Brain microvascular endothelial cell (primary cell): Measurements from ENCODE around the gene ADK.
"Not testable (repeated sequence)": the region's sequence is repeated elsewhere in the genome, so short reads cannot be mapped to it uniquely, and the experiment has no call there.

Experiments used
- DNase-seq: peaks from one replicate; pipeline ENCODE4 v3.0.0-alpha.2; 2020
- H3K27ac ChIP-seq: fragments of 250-450 bp; sonication (Bioruptor Pico); 2 replicates; pipeline ENCODE4 v1.5.1; 2020; ENCODE audit warnings: mild to moderate bottlenecking, moderate library complexity
- H3K27me3 ChIP-seq: fragments of 250-450 bp; sonication (Bioruptor Pico); replicated peaks from 2 replicates; pipeline ENCODE4 v1.5.1; 2020; ENCODE audit warnings: mild to moderate bottlenecking
- H3K36me3 ChIP-seq: fragments of 250-450 bp; sonication (Bioruptor Pico); replicated peaks from 2 replicates; pipeline ENCODE4 v1.5.1; 2020; ENCODE audit warnings: mild to moderate bottlenecking
- H3K4me3 ChIP-seq: 2 replicates; pipeline ENCODE4 v1.5.1; 2011; ENCODE audit warnings: low read depth, mild to moderate bottlenecking, control low read depth, low read length, moderate library complexity
- CTCF ChIP-seq: IDR thresholded peaks from 2 replicates; pipeline ENCODE4 v1.5.1; 2011; ENCODE audit warnings: low read depth, mild to moderate bottlenecking, moderate library complexity, low read length, control low read depth, inconsistent platforms; ENCODE audit errors: missing control alignments
- in situ Hi-C: cut with HindIII; loops from 2 replicates; pipeline ENCODE4 v1.10.0; 2017; ENCODE audit warnings: low sequenced_read_pairs, low pct_ligation_motif_present

The ADK gene

GRCh38 chr10:74177140-74177677 is 26.2 kb downstream of the ADK start:
- Histone ChIP-seq H3K4me3 (peak overlapping the region; percentile 96), H3K27ac (peak overlapping the region; percentile 81), H3K27me3 (no peaks in the 10 kb centered on the region), H3K36me3 (no peaks in the 10 kb centered on the region)
- in situ Hi-C loops = no loop called here
- TF ChIP-seq CTCF = no peak
- peak; percentile 22 for DNase-seq

- in situ Hi-C loops = no loop called here
- H3K27ac ChIP-seq = no peak overlapping the region
- no peak overlapping the region for H3K4me3 ChIP-seq
- H3K27me3 ChIP-seq = no peaks in the 10 kb centered on the region
- no peaks in the 10 kb centered on the region for H3K36me3 ChIP-seq
- DNase-seq = no peak
- TF ChIP-seq CTCF = no peak
Observed at GRCh38 chr10:74178042-74178791, 27.2 kb downstream of the ADK start.

DNA sequence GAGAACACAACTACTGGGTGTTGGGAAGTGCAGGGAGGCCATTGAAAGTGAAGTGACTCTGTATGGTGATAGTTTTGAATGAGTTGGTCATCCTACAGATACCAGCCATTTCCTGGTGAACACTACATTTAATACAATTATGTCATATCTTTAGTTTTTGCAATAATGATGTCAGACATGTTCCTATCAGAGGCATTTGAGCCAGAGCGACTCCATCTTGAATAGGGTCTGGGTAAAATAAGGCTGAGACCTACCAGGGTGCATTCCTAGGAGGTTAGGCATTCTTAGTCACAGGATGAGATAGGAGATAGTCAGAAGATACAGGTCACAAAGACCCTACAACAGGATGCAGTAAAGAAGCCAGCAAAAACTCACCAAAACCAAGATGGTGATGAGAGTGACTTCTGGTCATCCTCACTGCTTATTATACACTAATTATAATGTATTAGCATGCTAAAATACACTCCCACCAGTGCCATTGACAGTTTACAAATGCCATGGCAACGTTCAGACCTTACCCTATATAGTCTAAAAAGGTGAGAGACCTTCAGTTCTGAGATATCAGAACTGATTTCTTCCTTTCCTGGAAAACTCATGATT is 28.2 kb downstream of the ADK start:
- no peak for DNase-seq
- H3K36me3 ChIP-seq = no peaks in the 10 kb centered on the region
- no peaks in the 10 kb centered on the region for H3K27me3 ChIP-seq
- in situ Hi-C loops = no loop called here
- no peak overlapping the region for H3K27ac ChIP-seq
- no peak overlapping the region for H3K4me3 ChIP-seq
- no peak for TF ChIP-seq CTCF

- no peaks in the 10 kb centered on the region for H3K27me3 ChIP-seq
- no peak overlapping the region for H3K27ac ChIP-seq
- H3K4me3 ChIP-seq = no peak overlapping the region
- H3K36me3 ChIP-seq = no peaks in the 10 kb centered on the region
- in situ Hi-C loops = no loop called here
- TF ChIP-seq CTCF = no peak
- no peak for DNase-seq
Observed at GRCh38 chr10:74186678-74187077, 35.7 kb downstream of the ADK start.

DNA sequence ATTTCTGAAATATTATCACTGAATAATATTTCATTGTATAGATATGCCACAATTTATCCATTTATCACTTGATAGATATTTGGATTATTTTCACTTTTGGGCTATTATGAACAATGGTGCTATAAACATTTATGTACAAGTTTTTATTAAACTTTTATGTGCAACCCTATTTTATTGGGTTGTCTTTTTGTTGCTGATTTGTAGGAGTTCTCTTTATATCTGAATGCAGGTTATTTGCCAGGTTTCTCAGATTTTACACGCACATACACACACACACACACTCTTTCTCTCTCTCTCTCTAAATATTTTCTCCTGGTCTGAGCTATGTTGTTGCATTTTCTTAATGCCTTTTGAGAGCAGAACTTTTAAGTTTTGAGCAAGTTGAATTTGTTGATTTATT is 36.2 kb downstream of the ADK start:
- Histone ChIP-seq H3K4me3 (no peak overlapping the region), H3K36me3 (no peaks in the 10 kb centered on the region), H3K27me3 (no peaks in the 10 kb centered on the region), H3K27ac (no peak overlapping the region)
- DNase-seq = no peak
- in situ Hi-C loops = no loop called here
- no peak for TF ChIP-seq CTCF

DNA sequence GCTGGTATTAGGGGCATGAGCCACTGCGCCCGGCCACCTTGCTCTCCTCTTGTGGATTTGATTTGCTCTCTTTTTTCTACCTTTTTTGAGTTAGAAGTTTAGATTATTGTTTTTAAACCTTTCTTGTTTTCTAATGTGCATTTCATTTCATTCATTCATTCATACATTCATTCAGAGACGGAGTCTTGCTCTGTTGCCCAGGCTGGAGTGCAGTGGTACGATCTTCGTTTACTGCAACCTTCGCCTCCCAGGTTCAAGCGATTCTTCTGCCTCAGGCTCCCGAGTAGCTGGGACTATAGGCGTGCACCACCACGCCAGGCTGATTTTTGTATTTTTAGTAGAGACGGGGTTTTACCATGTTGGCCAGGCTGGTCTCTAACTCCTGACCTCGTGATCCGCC is 37.6 kb downstream of the ADK start:
- H3K4me3 ChIP-seq, in situ Hi-C loops, H3K36me3 ChIP-seq, H3K27ac ChIP-seq, H3K27me3 ChIP-seq, DNase-seq: not testable (repeated sequence)
